ENCODE measurements around the gene ANKHD1. TPM values are rescaled to one million over a fixed set of nuclear protein-coding genes. Genes with fewer than 3 reads are reported as not detected.
A peak's percentile ranks its signal among the peaks of the same experiment; 100 is the strongest.

Gene ANKHD1
- total and polyA plus RNA-seq, 4 donors = 33.2 to 116 (median 60.1) TPM

DNA sequence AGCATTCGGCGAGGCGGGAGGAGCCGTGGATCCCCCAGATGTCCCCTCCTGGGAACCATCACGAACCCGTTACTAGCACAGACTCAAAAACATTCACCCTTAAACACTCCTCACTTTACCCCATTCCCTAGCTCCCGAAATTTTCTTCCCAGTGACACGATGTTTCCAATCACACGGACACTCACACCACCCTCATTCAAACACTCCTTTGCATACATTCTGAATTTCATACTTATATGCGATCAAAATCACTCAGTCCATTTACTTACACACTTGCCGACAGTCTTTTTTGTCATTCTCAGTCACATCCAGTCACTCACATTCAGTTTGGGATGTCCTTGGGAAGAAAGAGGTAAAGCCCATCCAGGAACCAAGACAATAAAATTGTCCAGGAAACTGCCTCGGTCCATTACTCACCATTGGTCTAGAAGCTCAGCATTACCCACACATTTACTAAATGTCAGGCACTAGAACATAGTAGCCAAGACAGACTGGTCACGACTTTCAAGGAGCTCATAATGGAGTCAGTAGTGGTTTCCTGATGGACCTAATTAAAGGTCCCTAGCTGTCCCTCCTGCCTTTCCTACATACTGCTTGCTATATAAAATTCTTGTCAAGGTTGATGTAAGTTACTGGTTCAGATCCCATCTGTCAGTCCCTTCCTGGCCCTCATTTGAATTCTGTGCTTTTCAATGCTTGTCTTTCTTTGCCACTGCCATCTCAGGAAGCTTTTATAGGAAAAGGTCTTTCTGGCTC, 163.6 kb downstream of the ANKHD1 start:
- peak overlapping the region; percentile 73 to 95 for H3K9ac ChIP-seq (ENCODE audit: low read depth in 1 of 2, low read length in 2 of 2)
- no peak for DNase-seq (ENCODE audit: low spot score)
- H3K36me3 ChIP-seq (ENCODE audit: control insufficient read depth in 4 of 4, insufficient read depth in 3 of 4, low read depth in 1 of 4, low read length in 3 of 4) = peaks cover 6 to 20% (median 15%) of the 10 kb centered on the region in 4 donors
- peaks cover 23 to 75% (median 70%) of the 10 kb centered on the region in 4 donors for H3K4me1 ChIP-seq (ENCODE audit: control insufficient read depth in 4 of 4, insufficient read depth in 4 of 4, low read length in 3 of 4)
- no peaks in the 10 kb centered on the region for H3K9me3 ChIP-seq (ENCODE audit: control insufficient read depth in 4 of 4, low read length in 3 of 4)
- H3K27me3 ChIP-seq (ENCODE audit: control insufficient read depth in 4 of 4, insufficient read depth in 4 of 4, low read length in 3 of 4) = no peaks in the 10 kb centered on the region
- H3K4me3 ChIP-seq (ENCODE audit: low read depth in 1 of 3, low read length in 3 of 3) = peak overlapping the region; percentile 66 to 97 (median 93)
- TF ChIP-seq FOXA2 (IDR thresholded peaks at IDR 0.05) (no peak), GABPA (IDR thresholded peaks at IDR 0.05 in 1 of 2, conservative IDR thresholded peaks at IDR 0.05 in 1 of 2) (no peak), JUND (IDR thresholded peaks at IDR 0.05) (no peak), RXRA (IDR thresholded peaks at IDR 0.05) (no peak), ZBTB33 (IDR thresholded peaks at IDR 0.05) (no peak), MAX (IDR thresholded peaks at IDR 0.05) (no peak), HNF4A (conservative IDR thresholded peaks at IDR 0.05) (no peak)
- TF ChIP-seq, protein P1, sequence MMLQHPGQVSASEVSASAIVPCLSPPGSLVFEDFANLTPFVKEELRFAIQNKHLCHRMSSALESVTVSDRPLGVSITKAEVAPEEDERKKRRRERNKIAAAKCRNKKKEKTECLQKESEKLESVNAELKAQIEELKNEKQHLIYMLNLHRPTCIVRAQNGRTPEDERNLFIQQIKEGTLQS (IDR thresholded peaks at IDR 0.05) = no peak
- H3K27ac ChIP-seq (ENCODE audit: low read depth in 1 of 2, low read length in 2 of 2) = peak overlapping the region; percentile 92 to 96
- WGBS = 7% methylated on average over 13 of the region's 13 CpGs

GRCh38 chr5:140565780-140566095, 164.1 kb downstream of the ANKHD1 start:
- no peak for DNase-seq (ENCODE audit: low spot score)
- Histone ChIP-seq H3K9ac (ENCODE audit: low read depth in 1 of 2, low read length in 2 of 2) (peak overlapping the region in 1 of 2 donors; percentile 73), H3K27me3 (ENCODE audit: control insufficient read depth in 4 of 4, insufficient read depth in 4 of 4, low read length in 3 of 4) (no peaks in the 10 kb centered on the region), H3K27ac (ENCODE audit: low read depth in 1 of 2, low read length in 2 of 2) (peak overlapping the region; percentile 2 to 92), H3K4me1 (ENCODE audit: control insufficient read depth in 4 of 4, insufficient read depth in 4 of 4, low read length in 3 of 4) (peaks cover 20 to 76% (median 71%) of the 10 kb centered on the region in 4 donors), H3K36me3 (ENCODE audit: control insufficient read depth in 4 of 4, insufficient read depth in 3 of 4, low read depth in 1 of 4, low read length in 3 of 4) (peaks cover 6 to 20% (median 15%) of the 10 kb centered on the region in 4 donors), H3K9me3 (ENCODE audit: control insufficient read depth in 4 of 4, low read length in 3 of 4) (no peaks in the 10 kb centered on the region), H3K4me3 (ENCODE audit: low read depth in 1 of 3, low read length in 3 of 3) (peak overlapping the region in 2 of 3 donors; percentile 66 to 97)
- no peak for TF ChIP-seq FOXA2 (IDR thresholded peaks at IDR 0.05)
- no peak for TF ChIP-seq MAX (IDR thresholded peaks at IDR 0.05)
- TF ChIP-seq RXRA (IDR thresholded peaks at IDR 0.05) = no peak
- no peak for TF ChIP-seq ZBTB33 (IDR thresholded peaks at IDR 0.05)
- TF ChIP-seq NR2F2 (IDR thresholded peaks at IDR 0.05) = no peak
- no peak for TF ChIP-seq GABPA (IDR thresholded peaks at IDR 0.05 in 1 of 2, conservative IDR thresholded peaks at IDR 0.05 in 1 of 2)
- no peak for TF ChIP-seq HNF4A (conservative IDR thresholded peaks at IDR 0.05)
- no peak for TF ChIP-seq TAF1 (conservative IDR thresholded peaks at IDR 0.05)
- TF ChIP-seq, protein P1 (IDR thresholded peaks at IDR 0.05) = no peak
- TF ChIP-seq CTCF (IDR thresholded peaks at IDR 0.05; ENCODE audit: low read depth, low read length, missing input control) = no peak
- TF ChIP-seq, protein P2, sequence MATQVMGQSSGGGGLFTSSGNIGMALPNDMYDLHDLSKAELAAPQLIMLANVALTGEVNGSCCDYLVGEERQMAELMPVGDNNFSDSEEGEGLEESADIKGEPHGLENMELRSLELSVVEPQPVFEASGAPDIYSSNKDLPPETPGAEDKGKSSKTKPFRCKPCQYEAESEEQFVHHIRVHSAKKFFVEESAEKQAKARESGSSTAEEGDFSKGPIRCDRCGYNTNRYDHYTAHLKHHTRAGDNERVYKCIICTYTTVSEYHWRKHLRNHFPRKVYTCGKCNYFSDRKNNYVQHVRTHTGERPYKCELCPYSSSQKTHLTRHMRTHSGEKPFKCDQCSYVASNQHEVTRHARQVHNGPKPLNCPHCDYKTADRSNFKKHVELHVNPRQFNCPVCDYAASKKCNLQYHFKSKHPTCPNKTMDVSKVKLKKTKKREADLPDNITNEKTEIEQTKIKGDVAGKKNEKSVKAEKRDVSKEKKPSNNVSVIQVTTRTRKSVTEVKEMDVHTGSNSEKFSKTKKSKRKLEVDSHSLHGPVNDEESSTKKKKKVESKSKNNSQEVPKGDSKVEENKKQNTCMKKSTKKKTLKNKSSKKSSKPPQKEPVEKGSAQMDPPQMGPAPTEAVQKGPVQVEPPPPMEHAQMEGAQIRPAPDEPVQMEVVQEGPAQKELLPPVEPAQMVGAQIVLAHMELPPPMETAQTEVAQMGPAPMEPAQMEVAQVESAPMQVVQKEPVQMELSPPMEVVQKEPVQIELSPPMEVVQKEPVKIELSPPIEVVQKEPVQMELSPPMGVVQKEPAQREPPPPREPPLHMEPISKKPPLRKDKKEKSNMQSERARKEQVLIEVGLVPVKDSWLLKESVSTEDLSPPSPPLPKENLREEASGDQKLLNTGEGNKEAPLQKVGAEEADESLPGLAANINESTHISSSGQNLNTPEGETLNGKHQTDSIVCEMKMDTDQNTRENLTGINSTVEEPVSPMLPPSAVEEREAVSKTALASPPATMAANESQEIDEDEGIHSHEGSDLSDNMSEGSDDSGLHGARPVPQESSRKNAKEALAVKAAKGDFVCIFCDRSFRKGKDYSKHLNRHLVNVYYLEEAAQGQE (IDR thresholded peaks at IDR 0.05) = no peak
- TF ChIP-seq RAD21 (IDR thresholded peaks at IDR 0.05) = no peak
- TF ChIP-seq YY1 (IDR thresholded peaks at IDR 0.05) = no peak
- no peak for TF ChIP-seq EGR1 (IDR thresholded peaks at IDR 0.05; ENCODE audit: low read depth in 2 of 2)
- no peak for TF ChIP-seq SP1 (IDR thresholded peaks at IDR 0.05)
- no peak for TF ChIP-seq JUND (IDR thresholded peaks at IDR 0.05)
- TF ChIP-seq FOXA1 (IDR thresholded peaks at IDR 0.05) = no peak
- TF ChIP-seq HNF4G (IDR thresholded peaks at IDR 0.05) = no peak
- 89% methylated on average over 4 of the region's 4 CpGs for WGBS
